WTC11 (cell line): Measurements from ENCODE around the gene TDRD1. TPM values are rescaled to one million over a fixed set of nuclear protein-coding genes. Genes with fewer than 3 reads are reported as not detected.

Source experiments
- ATAC-seq: fragments of 200-7000 bp; cut with Tn5 transposase; 2 replicates; pipeline ENCODE4 v1.10.0; 2021; ENCODE audit warnings: mild to moderate bottlenecking, moderate library complexity
- CTCF ChIA-PET: fragments of 300-600 bp; sonication (Branson Sonifier 250); formaldehyde crosslinking; loops from one replicate; lab custom pipeline; 2021; ENCODE audit warnings: antibody characterized with exemption; lab: Charles Lee
- POLR2A ChIA-PET: fragments of 350-600 bp; sonication (Branson Sonifier 250); formaldehyde crosslinking; loops from one replicate; lab custom pipeline; 2021; ENCODE audit warnings: antibody characterized with exemption; lab: Charles Lee
- DNase-seq: peaks from one replicate; pipeline ENCODE4 v3.0.0; 2021; ENCODE audit warnings: low spot score
- H3K27ac Mint-ChIP-seq: 2 replicates; pipeline ENCODE4 v1.8.0; 2021; ENCODE audit warnings: mixed read lengths
- H3K27me3 Mint-ChIP-seq: 2 replicates; pipeline ENCODE4 v1.8.0; 2021; ENCODE audit warnings: low read depth, mild to moderate bottlenecking, moderate library complexity, mixed read lengths
- H3K36me3 Mint-ChIP-seq: 2 replicates; pipeline ENCODE4 v1.8.0; 2021; ENCODE audit warnings: mixed read lengths
- H3K4me1 Mint-ChIP-seq: 2 replicates; pipeline ENCODE4 v1.8.0; 2022; ENCODE audit warnings: mixed read lengths
- H3K4me3 Mint-ChIP-seq: 2 replicates; pipeline ENCODE4 v1.8.0; 2021; ENCODE audit warnings: mild to moderate bottlenecking, moderate library complexity, mixed read lengths
- H3K9me3 Mint-ChIP-seq: 2 replicates; pipeline ENCODE4 v1.8.0; 2021; ENCODE audit warnings: mixed read lengths
- EMX1 ChIP-seq: fragments of 250-450 bp; sonication (Bioruptor Pico); IDR thresholded peaks from 2 replicates; pipeline ENCODE4 v1.8.0; 2021; ENCODE audit warnings: mild to moderate bottlenecking
- ETV6 ChIP-seq: sonication (generic); formaldehyde crosslinking; IDR thresholded peaks from 2 replicates; pipeline ENCODE4 v1.8.1; 2022; ENCODE audit warnings: mild to moderate bottlenecking, missing genetic modification reagents
- FOXP1 ChIP-seq: sonication (generic); formaldehyde crosslinking; IDR thresholded peaks from 2 replicates; pipeline ENCODE4 v1.8.0; 2022; ENCODE audit warnings: missing genetic modification reagents, mild to moderate bottlenecking, moderate library complexity, borderline replicate concordance
- GABPB1 ChIP-seq: sonication (generic); formaldehyde crosslinking; IDR thresholded peaks from 2 replicates; pipeline ENCODE4 v1.8.1; 2023; ENCODE audit warnings: mild to moderate bottlenecking, missing genetic modification reagents
- HMGA2 ChIP-seq: fragments of 250-450 bp; sonication (Bioruptor Pico); IDR thresholded peaks from 2 replicates; pipeline ENCODE4 v1.4.0; 2021; ENCODE audit warnings: mild to moderate bottlenecking, moderate library complexity
- KAT7 ChIP-seq: sonication (generic); formaldehyde crosslinking; IDR thresholded peaks from 2 replicates; pipeline ENCODE4 v1.8.1; 2023; ENCODE audit warnings: missing genetic modification reagents, mild to moderate bottlenecking, borderline replicate concordance
- NFATC4 ChIP-seq: fragments of 250-450 bp; sonication (Bioruptor Pico); IDR thresholded peaks from 2 replicates; pipeline ENCODE4 v1.9.0; 2021; ENCODE audit warnings: mild to moderate bottlenecking
- NFYB ChIP-seq: sonication (generic); formaldehyde crosslinking; conservative IDR thresholded peaks from 2 replicates; pipeline ENCODE4 v1.8.0; 2022; ENCODE audit warnings: low read depth, missing genetic modification reagents
- PRRX2 ChIP-seq: fragments of 250-450 bp; sonication (Bioruptor Pico); IDR thresholded peaks from 2 replicates; pipeline ENCODE4 v1.8.0; 2021; ENCODE audit warnings: mild to moderate bottlenecking
- RELA ChIP-seq: sonication (generic); formaldehyde crosslinking; IDR thresholded peaks from 2 replicates; pipeline ENCODE4 v1.8.1; 2022; ENCODE audit warnings: missing genetic modification reagents, mild to moderate bottlenecking, borderline replicate concordance
- SMAD4 ChIP-seq: sonication (generic); formaldehyde crosslinking; IDR thresholded peaks from 2 replicates; pipeline ENCODE4 v1.8.0; 2022; ENCODE audit warnings: mild to moderate bottlenecking, missing genetic modification reagents
- TCF7 ChIP-seq: sonication (generic); formaldehyde crosslinking; IDR thresholded peaks from 2 replicates; pipeline ENCODE4 v1.8.0; 2022; ENCODE audit warnings: mild to moderate bottlenecking, low read depth, missing genetic modification reagents, moderate library complexity
- TEAD4 ChIP-seq: sonication (generic); formaldehyde crosslinking; IDR thresholded peaks from 2 replicates; pipeline ENCODE4 v1.8.0; 2022; ENCODE audit warnings: mild to moderate bottlenecking, missing genetic modification reagents
- TP53 ChIP-seq: sonication (generic); formaldehyde crosslinking; IDR thresholded peaks from 2 replicates; pipeline ENCODE4 v1.8.1; 2023; ENCODE audit warnings: mild to moderate bottlenecking, missing genetic modification reagents
- ZNF121 ChIP-seq: sonication (generic); formaldehyde crosslinking; IDR thresholded peaks from 2 replicates; pipeline ENCODE4 v1.8.0; 2023; ENCODE audit warnings: missing genetic modification reagents
- ZNF219 ChIP-seq: sonication (generic); formaldehyde crosslinking; IDR thresholded peaks from 2 replicates; pipeline ENCODE4 v1.8.0; 2023; ENCODE audit warnings: missing genetic modification reagents, mild to moderate bottlenecking, borderline replicate concordance
- ZNF317 ChIP-seq: sonication (generic); formaldehyde crosslinking; IDR thresholded peaks from 2 replicates; pipeline ENCODE4 v1.8.1; 2023; ENCODE audit warnings: low read depth, mild to moderate bottlenecking, moderate library complexity, missing genetic modification reagents, borderline replicate concordance
- ZNF423 ChIP-seq: fragments of 250-450 bp; sonication (Bioruptor Pico); IDR thresholded peaks from 2 replicates; pipeline ENCODE4 v2.1.2; 2022; ENCODE audit warnings: mild to moderate bottlenecking, moderate library complexity
- total RNA-seq: library from RNA; stranded (reverse); gene quantifications from 3 replicates; pipeline ENCODE4 v1.2.3, GENCODE V29; 2021
- TF ChIP-seq, protein P1 (sequence below): sonication (generic); formaldehyde crosslinking; IDR thresholded peaks from 2 replicates; pipeline ENCODE4 v1.8.0; 2023; ENCODE audit warnings: missing genetic modification reagents
- TF ChIP-seq, protein P2 (sequence below): sonication (generic); formaldehyde crosslinking; IDR thresholded peaks from 2 replicates; pipeline ENCODE4 v1.8.0; 2022; ENCODE audit warnings: mild to moderate bottlenecking, missing genetic modification reagents
- TF ChIP-seq, protein P3 (sequence below): sonication (generic); formaldehyde crosslinking; IDR thresholded peaks from 2 replicates; pipeline ENCODE4 v1.8.1; 2022; ENCODE audit warnings: mild to moderate bottlenecking, moderate library complexity, missing genetic modification reagents
- TF ChIP-seq, protein P4 (sequence below): sonication (generic); formaldehyde crosslinking; IDR thresholded peaks from 2 replicates; pipeline ENCODE4 v1.8.0; 2022; ENCODE audit warnings: mild to moderate bottlenecking, missing genetic modification reagents
- TF ChIP-seq, protein P5 (sequence below): fragments of 250-450 bp; sonication (Bioruptor Pico); IDR thresholded peaks from 2 replicates; pipeline ENCODE4 v2.1.2; 2022; ENCODE audit warnings: mild to moderate bottlenecking, moderate library complexity
- TF ChIP-seq, protein P6 (sequence below): fragments of 250-450 bp; sonication (Bioruptor Pico); IDR thresholded peaks from 2 replicates; pipeline ENCODE4 v1.9.0; 2021; ENCODE audit warnings: mild to moderate bottlenecking
- TF ChIP-seq, protein P7 (sequence below): sonication (generic); formaldehyde crosslinking; IDR thresholded peaks from 2 replicates; pipeline ENCODE4 v1.8.1; 2023; ENCODE audit warnings: mild to moderate bottlenecking, missing genetic modification reagents
- TF ChIP-seq, protein P8 (sequence below): sonication (generic); formaldehyde crosslinking; IDR thresholded peaks from 2 replicates; pipeline ENCODE4 v1.8.1; 2023; ENCODE audit warnings: mild to moderate bottlenecking, missing genetic modification reagents, moderate library complexity
- TF ChIP-seq, protein P9 (sequence below): sonication (generic); formaldehyde crosslinking; IDR thresholded peaks from 2 replicates; pipeline ENCODE4 v1.8.1; 2022; ENCODE audit warnings: missing genetic modification reagents, borderline replicate concordance
- TF ChIP-seq, protein P10 (sequence below): sonication (generic); formaldehyde crosslinking; IDR thresholded peaks from 2 replicates; pipeline ENCODE4 v1.8.0; 2022; ENCODE audit warnings: mild to moderate bottlenecking, missing genetic modification reagents

Gene TDRD1
- total RNA-seq, 1 experiment from 2014 or later: 0.70 TPM

DNA sequence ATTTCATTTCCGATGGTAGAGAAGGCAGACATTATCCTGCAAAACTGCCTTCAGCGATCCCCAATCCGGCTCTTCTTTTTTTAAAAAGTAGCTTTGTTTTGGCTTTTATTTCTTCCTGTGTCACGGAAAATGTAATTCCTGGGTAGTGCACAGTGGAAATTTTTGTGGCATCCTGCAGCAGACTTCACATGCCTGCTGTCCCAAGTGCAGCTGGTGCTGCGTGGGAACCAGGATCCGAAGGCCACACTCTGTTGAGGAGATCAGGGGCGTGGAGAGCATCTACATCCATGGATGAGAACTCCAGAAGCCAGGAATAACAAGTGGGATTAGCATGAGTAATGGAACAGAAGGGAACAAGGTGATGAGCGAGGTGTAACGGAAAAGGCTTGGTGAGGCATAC lies 64.5 kb downstream of the TDRD1 start:
- CTCF ChIA-PET: interaction anchor here (1.2 to 1.6 kb wide), 2 partner anchors 61 to 70 kb away, joined by 3 to 4 read pairs; partner anchors contain the start of gene CCDC186
- ATAC-seq: no peak

DNA sequence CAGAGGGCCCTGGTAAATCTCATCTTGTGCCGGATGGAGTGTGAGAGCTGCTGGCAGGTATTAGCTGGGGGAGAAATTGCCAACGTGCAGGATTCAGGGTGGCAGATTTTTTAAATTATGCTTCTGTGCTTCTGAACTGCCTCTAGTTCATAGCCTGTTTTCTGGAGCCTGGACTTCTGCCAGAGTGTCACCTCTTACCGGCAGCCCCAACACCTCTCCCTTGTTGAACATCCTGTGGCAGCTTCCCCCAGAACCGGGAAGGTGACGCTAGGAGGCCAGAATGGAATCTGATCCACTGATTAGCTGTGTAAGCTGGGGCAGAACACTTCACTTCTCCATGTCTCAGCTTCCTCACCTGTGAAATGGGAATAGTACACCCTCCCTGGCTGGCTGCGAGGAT lies 65.0 kb downstream of the TDRD1 start:
- Mint-ChIP-seq H3K4me1 (peaks cover 23% of the 10 kb centered on the region), H3K4me3 (no peak overlapping the region), H3K36me3 (no peaks in the 10 kb centered on the region), H3K9me3 (no peaks in the 10 kb centered on the region), H3K27ac (no peak overlapping the region), H3K27me3 (peaks cover 20% of the 10 kb centered on the region)
- ATAC-seq (no peak), DNase-seq (no peak)
- ChIA-PET CTCF (interaction anchor here (1.2 to 1.6 kb wide), 2 partner anchors 60 to 70 kb away, joined by 3 to 5 read pairs; partner anchors contain the start of gene CCDC186), POLR2A (interaction anchor here (0.6 kb wide), 1 partner anchor 142 kb away, joined by 3 read pairs; no protein-coding TSS in a partner anchor)
- TF ChIP-seq ZNF317 (CRISPR knock-in tag): no peak
- TF ChIP-seq, protein P1, sequence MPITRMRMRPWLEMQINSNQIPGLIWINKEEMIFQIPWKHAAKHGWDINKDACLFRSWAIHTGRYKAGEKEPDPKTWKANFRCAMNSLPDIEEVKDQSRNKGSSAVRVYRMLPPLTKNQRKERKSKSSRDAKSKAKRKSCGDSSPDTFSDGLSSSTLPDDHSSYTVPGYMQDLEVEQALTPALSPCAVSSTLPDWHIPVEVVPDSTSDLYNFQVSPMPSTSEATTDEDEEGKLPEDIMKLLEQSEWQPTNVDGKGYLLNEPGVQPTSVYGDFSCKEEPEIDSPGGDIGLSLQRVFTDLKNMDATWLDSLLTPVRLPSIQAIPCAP (CRISPR knock-in tag): no peak
- TF ChIP-seq, protein P2, sequence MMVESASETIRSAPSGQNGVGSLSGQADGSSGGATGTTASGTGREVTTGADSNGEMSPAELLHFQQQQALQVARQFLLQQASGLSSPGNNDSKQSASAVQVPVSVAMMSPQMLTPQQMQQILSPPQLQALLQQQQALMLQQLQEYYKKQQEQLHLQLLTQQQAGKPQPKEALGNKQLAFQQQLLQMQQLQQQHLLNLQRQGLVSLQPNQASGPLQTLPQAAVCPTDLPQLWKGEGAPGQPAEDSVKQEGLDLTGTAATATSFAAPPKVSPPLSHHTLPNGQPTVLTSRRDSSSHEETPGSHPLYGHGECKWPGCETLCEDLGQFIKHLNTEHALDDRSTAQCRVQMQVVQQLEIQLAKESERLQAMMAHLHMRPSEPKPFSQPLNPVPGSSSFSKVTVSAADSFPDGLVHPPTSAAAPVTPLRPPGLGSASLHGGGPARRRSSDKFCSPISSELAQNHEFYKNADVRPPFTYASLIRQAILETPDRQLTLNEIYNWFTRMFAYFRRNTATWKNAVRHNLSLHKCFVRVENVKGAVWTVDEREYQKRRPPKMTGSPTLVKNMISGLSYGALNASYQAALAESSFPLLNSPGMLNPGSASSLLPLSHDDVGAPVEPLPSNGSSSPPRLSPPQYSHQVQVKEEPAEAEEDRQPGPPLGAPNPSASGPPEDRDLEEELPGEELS (CRISPR knock-in tag): no peak
- no peak for TF ChIP-seq ZNF219
- no peak for TF ChIP-seq FOXP1 (CRISPR knock-in tag)
- TF ChIP-seq, protein P3, sequence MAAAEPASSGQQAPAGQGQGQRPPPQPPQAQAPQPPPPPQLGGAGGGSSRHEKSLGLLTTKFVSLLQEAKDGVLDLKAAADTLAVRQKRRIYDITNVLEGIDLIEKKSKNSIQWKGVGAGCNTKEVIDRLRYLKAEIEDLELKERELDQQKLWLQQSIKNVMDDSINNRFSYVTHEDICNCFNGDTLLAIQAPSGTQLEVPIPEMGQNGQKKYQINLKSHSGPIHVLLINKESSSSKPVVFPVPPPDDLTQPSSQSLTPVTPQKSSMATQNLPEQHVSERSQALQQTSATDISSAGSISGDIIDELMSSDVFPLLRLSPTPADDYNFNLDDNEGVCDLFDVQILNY (CRISPR knock-in tag): no peak
- TF ChIP-seq NFATC4 (CRISPR knock-in tag): no peak
- TF ChIP-seq TEAD4 (CRISPR knock-in tag): no peak
- TF ChIP-seq, protein P4, sequence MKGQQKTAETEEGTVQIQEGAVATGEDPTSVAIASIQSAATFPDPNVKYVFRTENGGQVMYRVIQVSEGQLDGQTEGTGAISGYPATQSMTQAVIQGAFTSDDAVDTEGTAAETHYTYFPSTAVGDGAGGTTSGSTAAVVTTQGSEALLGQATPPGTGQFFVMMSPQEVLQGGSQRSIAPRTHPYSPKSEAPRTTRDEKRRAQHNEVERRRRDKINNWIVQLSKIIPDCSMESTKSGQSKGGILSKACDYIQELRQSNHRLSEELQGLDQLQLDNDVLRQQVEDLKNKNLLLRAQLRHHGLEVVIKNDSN: no peak
- TF ChIP-seq ZNF423 (CRISPR knock-in tag): no peak

More for the DNA sequence above, 64.5 kb downstream of the TDRD1 start:
- no peak for DNase-seq
- H3K36me3 Mint-ChIP-seq: no peaks in the 10 kb centered on the region
- no peak overlapping the region for H3K4me3 Mint-ChIP-seq
- H3K27ac Mint-ChIP-seq: no peak overlapping the region
- H3K4me1 Mint-ChIP-seq: peaks cover 26% of the 10 kb centered on the region
- H3K9me3 Mint-ChIP-seq: no peaks in the 10 kb centered on the region
- peaks cover 25% of the 10 kb centered on the region for H3K27me3 Mint-ChIP-seq
- TF ChIP-seq, protein P5, sequence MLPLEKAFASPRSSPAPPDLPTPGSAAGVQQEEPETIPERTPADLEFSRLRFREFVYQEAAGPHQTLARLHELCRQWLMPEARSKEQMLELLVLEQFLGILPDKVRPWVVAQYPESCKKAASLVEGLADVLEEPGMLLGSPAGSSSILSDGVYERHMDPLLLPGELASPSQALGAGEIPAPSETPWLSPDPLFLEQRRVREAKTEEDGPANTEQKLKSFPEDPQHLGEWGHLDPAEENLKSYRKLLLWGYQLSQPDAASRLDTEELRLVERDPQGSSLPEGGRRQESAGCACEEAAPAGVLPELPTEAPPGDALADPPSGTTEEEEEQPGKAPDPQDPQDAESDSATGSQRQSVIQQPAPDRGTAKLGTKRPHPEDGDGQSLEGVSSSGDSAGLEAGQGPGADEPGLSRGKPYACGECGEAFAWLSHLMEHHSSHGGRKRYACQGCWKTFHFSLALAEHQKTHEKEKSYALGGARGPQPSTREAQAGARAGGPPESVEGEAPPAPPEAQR: no peak
- TF ChIP-seq TCF7 (CRISPR knock-in tag) (no peak), HMGA2 (CRISPR knock-in tag) (no peak), NFYB (no peak), GABPB1 (no peak), ETV6 (no peak), TP53 (no peak), KAT7 (CRISPR knock-in tag) (no peak), PRRX2 (CRISPR knock-in tag) (no peak), RELA (no peak), SMAD4 (no peak), ZNF121 (CRISPR knock-in tag) (no peak), EMX1 (CRISPR knock-in tag) (no peak), NFATC4 (CRISPR knock-in tag) (no peak)
- TF ChIP-seq, protein P6, sequence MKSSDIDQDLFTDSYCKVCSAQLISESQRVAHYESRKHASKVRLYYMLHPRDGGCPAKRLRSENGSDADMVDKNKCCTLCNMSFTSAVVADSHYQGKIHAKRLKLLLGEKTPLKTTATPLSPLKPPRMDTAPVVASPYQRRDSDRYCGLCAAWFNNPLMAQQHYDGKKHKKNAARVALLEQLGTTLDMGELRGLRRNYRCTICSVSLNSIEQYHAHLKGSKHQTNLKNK (CRISPR knock-in tag): no peak
- TF ChIP-seq, protein P3 (CRISPR knock-in tag): no peak
- TF ChIP-seq, protein P7, sequence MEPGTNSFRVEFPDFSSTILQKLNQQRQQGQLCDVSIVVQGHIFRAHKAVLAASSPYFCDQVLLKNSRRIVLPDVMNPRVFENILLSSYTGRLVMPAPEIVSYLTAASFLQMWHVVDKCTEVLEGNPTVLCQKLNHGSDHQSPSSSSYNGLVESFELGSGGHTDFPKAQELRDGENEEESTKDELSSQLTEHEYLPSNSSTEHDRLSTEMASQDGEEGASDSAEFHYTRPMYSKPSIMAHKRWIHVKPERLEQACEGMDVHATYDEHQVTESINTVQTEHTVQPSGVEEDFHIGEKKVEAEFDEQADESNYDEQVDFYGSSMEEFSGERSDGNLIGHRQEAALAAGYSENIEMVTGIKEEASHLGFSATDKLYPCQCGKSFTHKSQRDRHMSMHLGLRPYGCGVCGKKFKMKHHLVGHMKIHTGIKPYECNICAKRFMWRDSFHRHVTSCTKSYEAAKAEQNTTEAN (CRISPR knock-in tag): no peak
- TF ChIP-seq, protein P8, sequence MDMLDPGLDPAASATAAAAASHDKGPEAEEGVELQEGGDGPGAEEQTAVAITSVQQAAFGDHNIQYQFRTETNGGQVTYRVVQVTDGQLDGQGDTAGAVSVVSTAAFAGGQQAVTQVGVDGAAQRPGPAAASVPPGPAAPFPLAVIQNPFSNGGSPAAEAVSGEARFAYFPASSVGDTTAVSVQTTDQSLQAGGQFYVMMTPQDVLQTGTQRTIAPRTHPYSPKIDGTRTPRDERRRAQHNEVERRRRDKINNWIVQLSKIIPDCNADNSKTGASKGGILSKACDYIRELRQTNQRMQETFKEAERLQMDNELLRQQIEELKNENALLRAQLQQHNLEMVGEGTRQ (CRISPR knock-in tag): no peak
- TF ChIP-seq, protein P9, sequence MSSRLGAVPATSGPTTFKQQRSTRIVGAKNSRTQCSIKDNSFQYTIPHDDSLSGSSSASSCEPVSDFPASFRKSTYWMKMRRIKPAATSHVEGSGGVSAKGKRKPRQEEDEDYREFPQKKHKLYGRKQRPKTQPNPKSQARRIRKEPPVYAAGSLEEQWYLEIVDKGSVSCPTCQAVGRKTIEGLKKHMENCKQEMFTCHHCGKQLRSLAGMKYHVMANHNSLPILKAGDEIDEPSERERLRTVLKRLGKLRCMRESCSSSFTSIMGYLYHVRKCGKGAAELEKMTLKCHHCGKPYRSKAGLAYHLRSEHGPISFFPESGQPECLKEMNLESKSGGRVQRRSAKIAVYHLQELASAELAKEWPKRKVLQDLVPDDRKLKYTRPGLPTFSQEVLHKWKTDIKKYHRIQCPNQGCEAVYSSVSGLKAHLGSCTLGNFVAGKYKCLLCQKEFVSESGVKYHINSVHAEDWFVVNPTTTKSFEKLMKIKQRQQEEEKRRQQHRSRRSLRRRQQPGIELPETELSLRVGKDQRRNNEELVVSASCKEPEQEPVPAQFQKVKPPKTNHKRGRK (CRISPR knock-in tag): no peak
- TF ChIP-seq, protein P10, sequence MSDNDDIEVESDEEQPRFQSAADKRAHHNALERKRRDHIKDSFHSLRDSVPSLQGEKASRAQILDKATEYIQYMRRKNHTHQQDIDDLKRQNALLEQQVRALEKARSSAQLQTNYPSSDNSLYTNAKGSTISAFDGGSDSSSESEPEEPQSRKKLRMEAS: no peak
- TF ChIP-seq, all 79 proteins: peak for 0
- POLR2A ChIA-PET: no interaction called here
